DOHH2 (cell line): Measurements from ENCODE around the gene GTF3C2.

Source experiments
- H3F3A ChIP-seq: fragments of 200-600 bp; sonication (generic), shearing (Covaris generic); 2 replicates; pipeline ENCODE4 v1.6.0; 2016; ENCODE audit warnings: antibody characterized with exemption, mild to moderate bottlenecking; ENCODE audit not compliant: control insufficient read depth, insufficient read depth
- H3K27ac ChIP-seq: fragments of 200-600 bp; sonication (generic); 2 replicates; pipeline ENCODE4 v1.5.1; 2014; ENCODE audit warnings: low read depth, mild to moderate bottlenecking, low read length, moderate library complexity
- H3K27me3 ChIP-seq: fragments of 200-600 bp; sonication (generic); 2 replicates; pipeline ENCODE4 v1.6.1; 2014; ENCODE audit warnings: mild to moderate bottlenecking, low read length, mixed read lengths; ENCODE audit not compliant: control insufficient read depth
- H3K36me3 ChIP-seq: fragments of 200-600 bp; sonication (generic); 2 replicates; pipeline ENCODE4 v1.6.1; 2014; ENCODE audit warnings: mild to moderate bottlenecking, low read length, moderate library complexity, mixed read lengths; ENCODE audit not compliant: control insufficient read depth
- H3K4me1 ChIP-seq: fragments of 200-600 bp; sonication (generic); 2 replicates; pipeline ENCODE4 v1.6.1; 2014; ENCODE audit warnings: mild to moderate bottlenecking, low read length, mixed read lengths; ENCODE audit not compliant: control insufficient read depth
- H3K4me2 ChIP-seq: fragments of 200-600 bp; sonication (generic); 2 replicates; pipeline ENCODE4 v1.6.0; 2014; ENCODE audit warnings: mild to moderate bottlenecking, low read length, moderate library complexity
- H3K4me3 ChIP-seq: fragments of 200-600 bp; sonication (generic); 2 replicates; pipeline ENCODE4 v1.5.1; 2014; ENCODE audit warnings: mild to moderate bottlenecking, low read length, mixed read lengths
- H3K79me2 ChIP-seq: fragments of 200-600 bp; sonication (generic); 2 replicates; pipeline ENCODE4 v1.6.1; 2014; ENCODE audit warnings: mild to moderate bottlenecking, low read length, mixed read lengths; ENCODE audit not compliant: control insufficient read depth
- H3K9me2 ChIP-seq: fragments of 200-600 bp; sonication (generic); replicated peaks from 2 replicates; pipeline ENCODE4 v1.6.1; 2014; ENCODE audit warnings: mild to moderate bottlenecking, low read length, mixed read lengths; ENCODE audit not compliant: control insufficient read depth
- H3K9me3 ChIP-seq: fragments of 200-600 bp; sonication (generic); 2 replicates; pipeline ENCODE4 v1.6.1; 2014; ENCODE audit warnings: antibody characterized with exemption, low read length, mixed read lengths; ENCODE audit not compliant: control insufficient read depth, insufficient read depth
- H4K20me1 ChIP-seq: fragments of 200-600 bp; sonication (generic); 2 replicates; pipeline ENCODE4 v1.6.0; 2014; ENCODE audit warnings: low read depth, mild to moderate bottlenecking, antibody characterized with exemption, low read length, moderate library complexity; ENCODE audit not compliant: control insufficient read depth, insufficient read depth
- CTCF ChIP-seq: fragments of 200-600 bp; sonication (generic); IDR thresholded peaks from one replicate; pipeline ENCODE4 v1.5.1; 2014; ENCODE audit warnings: antibody characterized with exemption, mild to moderate bottlenecking, low read depth, low read length; ENCODE audit not compliant: poor library complexity, severe bottlenecking
- EZH2phosphoT487 ChIP-seq: fragments of 200-600 bp; sonication (generic); IDR thresholded peaks from 2 replicates; pipeline ENCODE4 v1.6.1; 2017; ENCODE audit warnings: borderline replicate concordance, mild to moderate bottlenecking, antibody characterized with exemption, low read length, moderate library complexity, mixed read lengths

The GTF3C2 gene

DNA sequence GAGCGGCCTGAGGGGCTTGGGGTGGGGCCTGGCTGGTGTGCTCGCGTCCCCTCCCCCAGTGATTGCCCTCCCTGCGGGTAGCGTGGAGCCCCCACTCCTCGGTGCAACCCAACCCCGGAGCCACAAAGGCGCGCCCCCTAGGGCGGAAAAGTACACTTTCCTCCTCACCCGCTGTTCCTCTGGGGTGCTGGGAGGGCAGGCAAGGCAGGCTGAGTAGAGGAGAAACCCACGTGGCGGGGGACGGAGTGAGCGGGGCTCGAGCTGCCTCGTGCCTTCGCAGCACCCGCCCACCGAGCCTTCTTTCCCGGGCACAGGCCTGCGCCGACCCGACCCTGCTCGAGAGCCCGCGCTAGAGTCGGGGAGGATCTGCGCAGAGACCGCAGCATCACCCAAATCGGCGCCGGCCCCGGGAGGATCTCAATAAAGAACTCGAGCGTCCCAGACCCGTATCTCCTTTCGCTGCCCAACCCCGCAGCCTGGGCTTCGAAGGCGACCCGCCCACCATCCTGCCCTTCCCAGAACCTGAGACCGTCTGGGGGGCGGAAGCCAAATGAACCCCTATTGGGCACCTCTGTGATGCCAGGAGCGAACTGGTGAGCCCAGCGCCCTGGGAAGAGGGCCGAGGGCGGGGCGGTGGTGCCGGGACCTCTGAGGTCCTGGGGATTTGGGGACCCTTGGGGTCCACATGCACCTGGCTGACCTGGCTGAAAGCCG lies 49.8 kb downstream of the GTF3C2 start:
- Histone ChIP-seq H3K79me2 (no peaks in the 10 kb centered on the region), H3F3A (peaks cover 2% of the 10 kb centered on the region; the same call in 1 of the 2 replicates), H3K27me3 (no peaks in the 10 kb centered on the region), H3K9me2 (no peaks in the 10 kb centered on the region), H3K9me3 (no peaks in the 10 kb centered on the region), H3K4me1 (peaks cover 20% of the 10 kb centered on the region), H3K4me2 (peak overlapping the region; percentile 38), H3K4me3 (no peak overlapping the region), H3K27ac (no peak overlapping the region), H4K20me1 (no peaks in the 10 kb centered on the region), H3K36me3 (peaks cover 3% of the 10 kb centered on the region; the same call in 1 of the 2 replicates)
- TF ChIP-seq CTCF = peak; percentile 31
- no peak for TF ChIP-seq EZH2phosphoT487

DNA sequence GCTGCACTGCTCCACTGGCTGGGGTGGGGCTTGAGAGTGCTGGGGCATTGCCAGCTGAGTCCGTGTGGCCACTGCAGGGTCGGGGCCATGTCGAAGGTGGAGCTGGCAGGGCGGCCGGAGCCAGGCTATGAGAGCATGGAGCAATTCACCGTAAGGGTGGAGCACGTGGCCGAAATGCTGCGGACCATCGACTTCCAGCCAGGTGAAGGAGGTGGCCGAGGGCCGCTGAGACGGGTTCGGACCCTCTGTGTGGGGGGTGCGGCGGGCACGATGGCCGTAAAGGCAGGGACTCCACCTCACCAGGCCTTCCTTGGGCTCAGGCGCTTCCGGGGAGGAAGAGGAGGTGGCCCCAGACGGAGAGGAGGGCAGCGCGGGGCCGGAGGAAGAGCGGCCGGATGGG lies 50.4 kb downstream of the GTF3C2 start:
- Histone ChIP-seq H3K27me3 (no peaks in the 10 kb centered on the region), H3K4me2 (peak overlapping the region; percentile 38), H3F3A (peaks cover 2% of the 10 kb centered on the region; the same call in 1 of the 2 replicates), H3K4me1 (peaks cover 20% of the 10 kb centered on the region), H3K27ac (no peak overlapping the region), H3K9me2 (no peaks in the 10 kb centered on the region), H3K36me3 (peaks cover 3% of the 10 kb centered on the region; the same call in 1 of the 2 replicates), H3K79me2 (no peaks in the 10 kb centered on the region), H4K20me1 (no peaks in the 10 kb centered on the region), H3K9me3 (no peaks in the 10 kb centered on the region), H3K4me3 (no peak overlapping the region)
- no peak for TF ChIP-seq CTCF
- no peak for TF ChIP-seq EZH2phosphoT487

DNA sequence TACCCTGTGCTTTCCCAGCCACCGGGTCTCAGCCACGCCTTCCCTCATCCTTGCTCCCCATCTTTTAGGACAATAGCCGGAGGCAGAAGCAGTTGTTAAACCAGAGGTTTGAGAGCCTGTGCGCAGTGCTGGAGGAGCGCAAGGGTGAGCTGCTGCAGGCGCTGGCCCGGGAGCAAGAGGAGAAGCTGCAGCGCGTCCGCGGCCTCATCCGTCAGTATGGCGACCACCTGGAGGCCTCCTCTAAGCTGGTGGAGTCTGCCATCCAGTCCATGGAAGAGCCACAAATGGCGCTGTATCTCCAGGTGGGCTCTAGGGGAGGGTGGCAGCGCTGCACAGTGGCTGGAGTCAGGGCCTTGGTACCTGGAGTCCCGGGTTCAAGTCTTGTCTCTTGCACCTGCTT lies 51.0 kb downstream of the GTF3C2 start:
- Histone ChIP-seq H3K27me3 (no peaks in the 10 kb centered on the region), H4K20me1 (no peaks in the 10 kb centered on the region), H3K9me3 (no peaks in the 10 kb centered on the region), H3K79me2 (no peaks in the 10 kb centered on the region), H3F3A (peaks cover 2% of the 10 kb centered on the region; the same call in 1 of the 2 replicates), H3K4me2 (no peak overlapping the region), H3K4me3 (no peak overlapping the region), H3K36me3 (peaks cover 3% of the 10 kb centered on the region; the same call in 1 of the 2 replicates), H3K9me2 (no peaks in the 10 kb centered on the region), H3K27ac (no peak overlapping the region), H3K4me1 (peaks cover 20% of the 10 kb centered on the region)
- TF ChIP-seq CTCF (no peak), EZH2phosphoT487 (no peak)
